GM12873 (cell line): ENCODE results near the gene CDH13.

Source experiments
- TF ChIP-seq, protein P1 (sequence below): IDR thresholded peaks from 2 replicates; pipeline ENCODE4 v1.5.1; 2012; ENCODE audit warnings: low read depth, mild to moderate bottlenecking, moderate library complexity, low read length, control low read depth; ENCODE audit not compliant: insufficient read depth; ENCODE audit errors: missing control alignments

The CDH13 gene

DNA sequence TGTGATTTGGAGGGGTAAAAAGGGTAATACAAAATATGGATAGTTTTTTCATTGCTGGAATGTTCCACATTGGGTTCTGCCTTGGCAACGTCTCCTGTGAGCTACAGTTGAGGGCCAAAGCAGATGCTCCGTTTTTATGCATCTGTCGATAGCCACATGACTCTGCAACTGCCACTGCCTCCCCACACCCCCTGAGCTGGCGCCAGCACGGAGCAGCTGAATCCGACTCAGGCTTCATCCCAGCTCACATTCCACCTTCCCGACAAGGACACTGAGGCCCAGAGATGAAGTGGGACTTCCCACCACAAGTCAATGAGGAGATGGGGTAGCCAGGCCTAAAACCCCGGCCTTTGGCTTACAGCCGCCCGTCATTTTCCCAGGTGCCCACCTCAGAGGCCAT is 334.1 kb downstream of the CDH13 start:
- TF ChIP-seq, protein P1, sequence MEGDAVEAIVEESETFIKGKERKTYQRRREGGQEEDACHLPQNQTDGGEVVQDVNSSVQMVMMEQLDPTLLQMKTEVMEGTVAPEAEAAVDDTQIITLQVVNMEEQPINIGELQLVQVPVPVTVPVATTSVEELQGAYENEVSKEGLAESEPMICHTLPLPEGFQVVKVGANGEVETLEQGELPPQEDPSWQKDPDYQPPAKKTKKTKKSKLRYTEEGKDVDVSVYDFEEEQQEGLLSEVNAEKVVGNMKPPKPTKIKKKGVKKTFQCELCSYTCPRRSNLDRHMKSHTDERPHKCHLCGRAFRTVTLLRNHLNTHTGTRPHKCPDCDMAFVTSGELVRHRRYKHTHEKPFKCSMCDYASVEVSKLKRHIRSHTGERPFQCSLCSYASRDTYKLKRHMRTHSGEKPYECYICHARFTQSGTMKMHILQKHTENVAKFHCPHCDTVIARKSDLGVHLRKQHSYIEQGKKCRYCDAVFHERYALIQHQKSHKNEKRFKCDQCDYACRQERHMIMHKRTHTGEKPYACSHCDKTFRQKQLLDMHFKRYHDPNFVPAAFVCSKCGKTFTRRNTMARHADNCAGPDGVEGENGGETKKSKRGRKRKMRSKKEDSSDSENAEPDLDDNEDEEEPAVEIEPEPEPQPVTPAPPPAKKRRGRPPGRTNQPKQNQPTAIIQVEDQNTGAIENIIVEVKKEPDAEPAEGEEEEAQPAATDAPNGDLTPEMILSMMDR: no peak

DNA sequence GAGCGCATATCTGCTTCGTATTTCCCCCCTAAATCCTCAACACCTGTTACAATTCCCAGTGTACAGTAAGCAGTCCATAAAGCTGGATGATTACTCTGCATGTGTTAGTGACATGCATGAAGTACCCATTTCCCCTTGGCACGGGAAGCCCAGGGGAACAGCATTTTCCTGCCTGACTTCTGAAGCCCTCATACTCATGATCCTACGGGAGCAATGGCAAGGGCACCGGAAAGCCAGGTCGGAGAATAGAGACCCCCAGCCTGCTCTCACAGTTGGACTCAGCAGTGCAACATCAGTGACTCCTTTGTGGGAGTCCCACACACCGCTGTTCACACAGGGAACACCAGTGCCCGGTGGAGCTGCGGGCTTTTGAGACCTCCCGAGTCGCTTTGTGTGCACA is 336.9 kb downstream of the CDH13 start:
- TF ChIP-seq, protein P1: no peak

DNA sequence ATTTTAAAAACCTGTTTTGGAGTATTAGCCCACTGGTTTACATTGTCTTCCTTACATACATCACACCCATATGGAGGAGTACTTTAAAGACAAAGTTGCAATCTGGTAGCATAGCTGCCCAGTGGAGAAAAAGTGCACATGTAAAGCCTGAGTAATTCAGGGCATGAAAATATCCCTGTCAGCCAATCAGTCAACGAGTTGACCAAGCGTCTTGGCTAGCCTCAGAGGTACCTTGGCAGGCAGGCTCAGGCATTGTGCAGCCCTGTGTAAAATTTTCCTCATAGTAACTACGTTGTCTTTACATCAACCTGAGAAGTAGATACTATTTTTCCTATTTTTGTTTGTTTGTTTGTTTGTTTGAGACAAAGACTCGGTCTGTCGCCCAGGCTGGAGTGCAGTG is 339.0 kb downstream of the CDH13 start:
- TF ChIP-seq, protein P1: no peak

DNA sequence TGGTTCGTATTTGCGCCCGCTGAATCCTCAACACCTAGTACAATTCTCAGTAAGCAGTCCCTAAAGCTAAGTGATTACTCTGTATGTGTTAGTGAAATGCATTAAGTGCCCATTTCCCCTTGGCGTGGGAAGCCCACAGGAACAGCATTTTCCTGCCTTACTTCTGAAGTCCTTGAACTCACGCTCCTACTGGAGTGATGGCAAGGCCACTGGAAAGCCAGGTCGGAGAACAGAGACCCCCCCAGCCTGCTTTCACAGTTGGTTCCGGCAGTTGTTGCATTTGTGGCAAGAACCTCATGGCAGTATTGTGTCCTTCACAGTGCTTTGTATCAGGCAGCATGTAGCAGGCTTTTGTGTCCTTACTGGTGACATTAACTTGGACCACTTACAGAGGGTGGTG is 340.7 kb downstream of the CDH13 start:
- TF ChIP-seq, protein P1: no peak

DNA sequence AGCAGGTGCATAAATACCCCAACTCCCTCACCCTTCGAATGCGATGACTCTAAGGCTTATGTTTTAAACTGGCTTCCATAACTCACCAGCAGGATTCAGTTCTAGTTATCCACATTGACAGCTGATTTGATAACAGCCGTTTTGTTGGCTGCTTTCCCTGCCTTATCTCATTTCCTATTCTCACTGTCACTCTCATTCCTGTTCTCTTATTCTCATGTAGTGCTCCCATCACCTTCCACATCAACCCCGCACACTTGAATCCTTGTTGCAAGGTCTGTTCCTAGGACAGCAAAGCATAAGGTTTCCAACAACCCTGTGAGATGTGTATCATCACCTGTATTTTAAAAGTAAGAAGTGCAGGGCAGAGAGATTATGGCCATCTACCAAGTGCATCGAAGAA is 344.4 kb downstream of the CDH13 start:
- TF ChIP-seq, protein P1: no peak

DNA sequence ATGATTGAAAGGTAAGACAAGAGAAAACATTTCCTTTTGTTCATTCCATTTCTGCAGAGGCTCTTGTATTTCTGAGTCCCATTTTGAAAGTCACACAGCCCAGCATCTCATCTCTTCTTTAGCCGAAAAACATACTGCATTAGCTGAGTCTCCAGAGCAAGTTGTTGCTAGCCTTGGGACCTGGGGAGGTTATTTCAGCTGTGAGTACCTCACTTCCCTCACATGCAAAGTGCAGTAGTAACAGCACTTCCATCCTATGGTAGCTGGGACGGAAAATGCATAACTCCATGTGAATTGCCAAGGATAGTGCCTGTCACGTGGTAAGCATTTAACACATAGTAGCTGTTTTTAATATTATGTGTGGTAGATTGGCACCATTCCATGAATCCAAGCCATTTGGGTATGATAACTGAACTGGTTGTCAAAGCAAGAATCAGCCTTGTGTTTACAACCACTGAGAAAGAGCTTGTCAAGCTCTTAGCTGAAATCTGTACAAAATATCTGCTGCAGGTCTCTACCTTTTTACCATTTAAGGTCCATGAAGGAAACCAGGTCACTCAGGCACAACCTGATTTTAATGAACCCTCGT is 345.7 kb downstream of the CDH13 start:
- TF ChIP-seq, protein P1: no peak

DNA sequence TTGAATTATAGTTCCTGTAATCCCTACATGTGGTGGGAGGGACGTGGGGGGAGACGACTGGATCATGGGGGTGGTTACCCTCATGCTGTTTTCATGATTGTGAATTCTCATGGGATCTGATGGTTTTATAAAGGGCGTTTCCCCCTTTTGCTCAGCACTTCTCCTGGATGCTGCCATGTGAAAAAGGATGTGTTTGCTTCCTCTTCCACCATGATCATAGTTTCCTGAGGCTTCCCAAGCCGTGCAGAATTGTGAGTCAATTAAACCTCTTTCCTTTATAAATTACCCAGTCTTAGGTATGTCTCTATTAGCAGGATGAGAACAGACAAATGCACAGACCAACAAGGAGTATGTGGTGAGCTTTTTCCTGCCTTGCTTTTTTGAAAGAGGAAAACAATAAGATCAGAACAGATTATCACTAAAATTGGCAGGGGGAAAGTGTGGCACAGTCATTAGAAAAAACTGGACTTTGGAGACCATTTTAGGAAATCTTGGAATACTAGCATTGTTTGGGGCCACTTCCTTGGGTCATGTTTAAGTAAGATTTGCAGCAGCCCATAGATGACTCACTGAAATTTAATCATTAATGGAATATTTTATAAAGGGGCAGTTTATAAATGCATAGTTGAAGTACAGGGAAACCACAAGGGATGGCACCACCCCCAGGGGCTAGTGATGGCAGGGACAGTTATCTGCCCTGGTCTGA is 352.8 kb downstream of the CDH13 start:
- TF ChIP-seq, protein P1: no peak
